Kidney (tissue), 14 donors: Measurements from ENCODE around the gene FAM120B. TPM values are rescaled to one million over a fixed set of nuclear protein-coding genes. Genes with fewer than 3 reads are reported as not detected.
A peak's percentile ranks its signal among the peaks of the same experiment; 100 is the strongest.

Source experiments
- DNase-seq, 5 donors: peaks; one replicate each; pipeline ENCODE4 v3.0.0-alpha.2; 2013 to 2020
- FAIRE-seq: peaks from 2 replicates; lab custom pipeline; 2012; peaks lifted over from hg19 to GRCh38; lab: Jason Lieb, UNC
- H3K27ac ChIP-seq, 2 donors: one replicate each; pipeline ENCODE4 v1.7.0; 2013; ENCODE audit warnings: low read depth in 2 of 2, low read length in 2 of 2, inconsistent platforms in 1 of 2
- H3K27me3 ChIP-seq: one replicate; pipeline ENCODE4 v1.7.1; 2013; ENCODE audit warnings: low read length, inconsistent platforms; ENCODE audit not compliant: control insufficient read depth, insufficient read depth
- H3K36me3 ChIP-seq, 3 donors: one replicate each; pipeline versions ENCODE4 v1.7.0 to v1.7.1; 2013; ENCODE audit warnings: low read length in 3 of 3, control low read depth in 1 of 3, inconsistent platforms in 1 of 3; ENCODE audit not compliant: insufficient read depth in 3 of 3, control insufficient read depth in 2 of 3
- H3K4me1 ChIP-seq, 3 donors: one replicate each; pipeline versions ENCODE4 v1.7.0 to v1.7.1; 2013; ENCODE audit warnings: low read length in 3 of 3, inconsistent platforms in 1 of 3, low read depth in 1 of 3; ENCODE audit not compliant: control insufficient read depth in 2 of 3, insufficient read depth in 2 of 3
- H3K4me3 ChIP-seq, 3 donors: one replicate each; pipeline versions ENCODE4 v1.7.0 to v1.8.1; 2013; ENCODE audit warnings: low read length in 3 of 3, control low read depth in 1 of 3, inconsistent platforms in 1 of 3
- H3K9ac ChIP-seq, 3 donors: one replicate each; pipeline versions ENCODE4 v1.7.0 to v1.7.1; 2013; ENCODE audit warnings: low read length in 3 of 3, control low read depth in 1 of 3, inconsistent platforms in 1 of 3
- H3K9me3 ChIP-seq, 3 donors: one replicate each; pipeline versions ENCODE4 v1.7.0 to v1.7.1; 2013; ENCODE audit warnings: low read length in 3 of 3, control low read depth in 1 of 3, inconsistent platforms in 1 of 3; ENCODE audit not compliant: control insufficient read depth in 2 of 3, insufficient read depth in 1 of 3
- intact Hi-C: fragments of 100-400 bp; cut with DNase I; formaldehyde crosslinking; loops from one replicate; pipeline ENCODE4 v1.11.1; 2022
- polyA plus RNA-seq: library from polyadenylated mRNA; stranded (reverse); fragments of 350-450 nt; fragmentation: Illumina TruSeq; extraction: RNeasy Lipid Tissue Mini Kit (QIAGEN cat#74804); gene quantifications from one replicate; pipeline ENCODE4 v1.2.3, GENCODE V29; 2014; ENCODE audit warnings: low read depth, low replicate concordance; ENCODE audit not compliant: insufficient read depth
- total RNA-seq: library from RNA; stranded (reverse); fragmentation: NEBNext Ultra II Directional; extraction: Animal tissue kit (Norgen Biotek cat#: 25700); gene quantifications from one replicate; pipeline ENCODE4 v1.2.1, GENCODE V29; 2021
- TF ChIP-seq, protein P1 (sequence below): IDR thresholded peaks from 3 replicates; pipeline ENCODE4 v1.5.1; 2012; ENCODE audit warnings: mild to moderate bottlenecking, moderate library complexity, borderline replicate concordance; ENCODE audit not compliant: insufficient read depth; ENCODE audit errors: extremely low read depth
- donor health status: control.
- donor health status: control.
- donor health status: control.
- donor health status: control.
- donor health status: control.
- donor health status: DM: yes; HTN: yes; CAD: no.
- donor health status: Normal renal cell carcinoma (clear cell type).

FAM120B gene
- total and polyA plus RNA-seq, 2 donors from 2014 or later: 16.5 to 34.8 TPM

DNA sequence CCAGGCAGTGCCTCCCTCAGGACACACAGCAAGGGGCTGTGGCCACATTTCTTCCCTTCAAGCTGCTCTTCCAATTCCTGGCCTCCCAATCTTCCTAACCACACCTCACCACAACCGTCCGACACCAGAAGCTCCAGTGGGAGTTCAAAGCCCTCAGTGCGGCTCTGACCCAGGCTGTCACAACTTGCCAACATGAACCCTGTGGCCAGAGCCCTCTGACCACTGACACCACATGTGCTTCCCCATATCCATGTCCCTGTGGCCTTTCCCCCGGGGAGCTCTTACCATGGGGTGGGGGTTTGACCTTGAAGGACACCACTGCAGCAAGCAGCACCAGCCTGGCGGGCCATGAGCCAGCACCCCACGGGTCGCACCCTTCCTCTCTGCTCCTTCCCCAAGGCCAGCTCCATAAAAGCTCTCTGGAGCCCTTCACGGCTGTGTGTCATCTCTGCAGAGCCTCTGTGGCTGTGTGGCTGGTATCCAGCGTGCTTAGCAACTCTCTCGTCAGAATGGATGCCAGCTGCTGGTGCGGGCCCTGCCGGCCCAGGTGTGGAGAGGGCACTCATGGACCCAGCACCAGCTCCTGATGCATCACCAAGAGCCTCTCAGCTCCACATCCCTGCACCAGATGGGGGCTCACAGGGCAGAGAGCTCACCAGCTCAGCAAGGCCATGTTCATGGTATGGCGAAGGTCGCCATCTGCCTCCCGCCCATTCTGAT, 140.4 kb downstream of the FAM120B start:
- FAIRE-seq: no peak
- H3K27ac ChIP-seq: no peak overlapping the region
- H3K4me3 ChIP-seq: no peak overlapping the region
- H3K9ac ChIP-seq: no peak overlapping the region
- intact Hi-C loops: no loop called here
- DNase-seq: peak in 1 of 5 donors; percentile 59
- H3K4me1 ChIP-seq: no peaks in the 10 kb centered on the region
- H3K36me3 ChIP-seq: no peaks in the 10 kb centered on the region
- no peaks in the 10 kb centered on the region for H3K27me3 ChIP-seq
- TF ChIP-seq, protein P1, sequence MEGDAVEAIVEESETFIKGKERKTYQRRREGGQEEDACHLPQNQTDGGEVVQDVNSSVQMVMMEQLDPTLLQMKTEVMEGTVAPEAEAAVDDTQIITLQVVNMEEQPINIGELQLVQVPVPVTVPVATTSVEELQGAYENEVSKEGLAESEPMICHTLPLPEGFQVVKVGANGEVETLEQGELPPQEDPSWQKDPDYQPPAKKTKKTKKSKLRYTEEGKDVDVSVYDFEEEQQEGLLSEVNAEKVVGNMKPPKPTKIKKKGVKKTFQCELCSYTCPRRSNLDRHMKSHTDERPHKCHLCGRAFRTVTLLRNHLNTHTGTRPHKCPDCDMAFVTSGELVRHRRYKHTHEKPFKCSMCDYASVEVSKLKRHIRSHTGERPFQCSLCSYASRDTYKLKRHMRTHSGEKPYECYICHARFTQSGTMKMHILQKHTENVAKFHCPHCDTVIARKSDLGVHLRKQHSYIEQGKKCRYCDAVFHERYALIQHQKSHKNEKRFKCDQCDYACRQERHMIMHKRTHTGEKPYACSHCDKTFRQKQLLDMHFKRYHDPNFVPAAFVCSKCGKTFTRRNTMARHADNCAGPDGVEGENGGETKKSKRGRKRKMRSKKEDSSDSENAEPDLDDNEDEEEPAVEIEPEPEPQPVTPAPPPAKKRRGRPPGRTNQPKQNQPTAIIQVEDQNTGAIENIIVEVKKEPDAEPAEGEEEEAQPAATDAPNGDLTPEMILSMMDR: no peak
- no peaks in the 10 kb centered on the region for H3K9me3 ChIP-seq

DNA sequence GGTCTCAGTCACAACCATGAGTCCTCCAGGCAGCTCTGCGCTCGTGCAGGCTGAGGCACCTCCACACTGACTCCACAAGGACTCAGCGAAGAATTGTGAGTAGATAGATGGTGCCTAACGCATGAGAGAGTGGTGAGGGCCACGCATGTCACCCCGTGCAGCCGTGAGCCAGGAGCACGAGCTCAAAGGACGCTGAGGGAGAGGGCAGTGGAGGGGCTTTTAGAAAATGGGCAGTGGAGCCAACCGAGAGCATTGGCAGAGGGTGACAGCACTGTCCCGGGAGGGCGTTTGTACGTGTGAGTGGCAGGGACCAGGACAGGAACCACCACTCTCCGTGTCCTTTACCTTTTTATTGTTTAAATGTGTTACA, 141.0 kb downstream of the FAM120B start:
- TF ChIP-seq, protein P1: no peak
- no peak for DNase-seq
- no peaks in the 10 kb centered on the region for H3K4me1 ChIP-seq

DNA sequence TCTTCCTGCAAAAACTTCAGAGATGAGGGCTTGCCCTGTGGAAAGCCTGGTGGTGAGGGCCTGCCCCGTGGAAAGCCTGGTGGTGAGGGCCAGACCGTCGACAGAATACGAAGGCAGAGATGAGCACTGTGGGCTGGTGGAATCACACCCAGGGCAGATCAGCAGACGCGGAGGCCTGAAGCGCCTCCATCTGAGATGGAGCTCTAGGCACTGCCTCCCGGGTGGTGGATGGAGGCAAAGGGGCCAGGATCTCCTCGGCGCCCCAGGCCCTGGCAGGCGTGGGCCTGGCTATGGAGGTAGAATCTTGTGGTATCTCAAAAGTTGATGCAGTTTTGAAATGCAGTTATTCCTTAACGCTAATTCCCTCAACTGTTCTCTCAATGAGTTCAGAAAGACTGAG, 141.8 kb downstream of the FAM120B start:
- intact Hi-C loops: no loop called here
- Histone ChIP-seq H3K4me3 (no peak overlapping the region), H3K4me1 (no peaks in the 10 kb centered on the region), H3K9me3 (no peaks in the 10 kb centered on the region), H3K9ac (no peak overlapping the region), H3K27me3 (no peaks in the 10 kb centered on the region), H3K36me3 (no peaks in the 10 kb centered on the region), H3K27ac (no peak overlapping the region)
- DNase-seq: no peak
- TF ChIP-seq, protein P1: no peak
- FAIRE-seq: no peak

More for the DNA sequence above, 141.0 kb downstream of the FAM120B start:
- H3K4me3 ChIP-seq: no peak overlapping the region
- no peaks in the 10 kb centered on the region for H3K27me3 ChIP-seq
- H3K9ac ChIP-seq: no peak overlapping the region
- H3K9me3 ChIP-seq: no peaks in the 10 kb centered on the region
- FAIRE-seq: no peak
- no peaks in the 10 kb centered on the region for H3K36me3 ChIP-seq
- intact Hi-C loops: no loop called here
- H3K27ac ChIP-seq: no peak overlapping the region
